ENCODE data around the gene HNRNPDL. TPM values are rescaled to one million over a fixed set of nuclear protein-coding genes. Genes with fewer than 3 reads are reported as not detected.

The HNRNPDL gene
- total RNA-seq, 1 experiment from 2014 or later, result 346 TPM

GRCh38 chr4:82428969-82429727, 1.1 kb downstream of the HNRNPDL start (continued):
- TF ChIP-seq ZNF423 (CRISPR knock-in tag; IDR thresholded peaks at IDR 0.05) (no peak), ETV6 (CRISPR knock-in tag; IDR thresholded peaks at IDR 0.05) (peak; percentile 56; the same call in 1 of the 2 replicates), PRRX2 (CRISPR knock-in tag; IDR thresholded peaks at IDR 0.05) (no peak), ZNF671 (CRISPR knock-in tag; IDR thresholded peaks at IDR 0.05) (no peak), FOXP4 (CRISPR knock-in tag; IDR thresholded peaks at IDR 0.05) (no peak), ZNF512 (CRISPR knock-in tag; IDR thresholded peaks at IDR 0.05; ENCODE audit: borderline replicate concordance) (no peak), E2F1 (CRISPR knock-in tag; IDR thresholded peaks at IDR 0.05) (peak; percentile 52; the same call in 1 of the 2 replicates), ZNF425 (CRISPR knock-in tag; conservative IDR thresholded peaks at IDR 0.05) (0 out of 2 replicates have a peak, but pooled peaks have one; percentile 40), AFF4 (CRISPR knock-in tag; IDR thresholded peaks at IDR 0.05; ENCODE audit: borderline replicate concordance) (peak; percentile 30; the same call in 1 of the 2 replicates), NR3C1 (CRISPR knock-in tag; conservative IDR thresholded peaks at IDR 0.05; ENCODE audit: low read depth) (0 out of 2 replicates have a peak, but pooled peaks have one; percentile 44), HMGA2 (CRISPR knock-in tag; IDR thresholded peaks at IDR 0.05) (no peak), TP53 (CRISPR knock-in tag; IDR thresholded peaks at IDR 0.05) (peak; percentile 30), GABPB1 (CRISPR knock-in tag; IDR thresholded peaks at IDR 0.05) (no peak), RELA (CRISPR knock-in tag; IDR thresholded peaks at IDR 0.05; ENCODE audit: borderline replicate concordance) (peak; percentile 45; the same call in 1 of the 2 replicates), KAT7 (CRISPR knock-in tag; IDR thresholded peaks at IDR 0.05; ENCODE audit: borderline replicate concordance) (peak; percentile 79), CTCF (IDR thresholded peaks at IDR 0.05) (peak; percentile 94), NR1H2 (CRISPR knock-in tag; IDR thresholded peaks at IDR 0.05) (no peak), ESRRA (CRISPR knock-in tag; IDR thresholded peaks at IDR 0.05; ENCODE audit: borderline replicate concordance) (0 out of 2 replicates have a peak, but pooled peaks have one; percentile 20), HMGXB4 (CRISPR knock-in tag; IDR thresholded peaks at IDR 0.05) (peak; percentile 92), JAZF1 (CRISPR knock-in tag; IDR thresholded peaks at IDR 0.05) (no peak), FOXK1 (CRISPR knock-in tag; IDR thresholded peaks at IDR 0.05) (0 out of 2 replicates have a peak, but pooled peaks have one; percentile 9), ZMAT4 (CRISPR knock-in tag; IDR thresholded peaks at IDR 0.05) (no peak), JUN (CRISPR knock-in tag; IDR thresholded peaks at IDR 0.05) (peak; percentile 85; the same call in 1 of the 2 replicates), CBFB (CRISPR knock-in tag; IDR thresholded peaks at IDR 0.05; ENCODE audit: low read depth) (no peak)

All from WTC11 (cell line).